ENCODE data around the gene GPR89B. TPM values are rescaled to one million over a fixed set of nuclear protein-coding genes. Genes with fewer than 3 reads are reported as not detected.
A peak's percentile ranks its signal among the peaks of the same experiment; 100 is the strongest.
"Not testable (repeated sequence)": the region's sequence is repeated elsewhere in the genome, so short reads cannot be mapped to it uniquely, and the experiment has no call there.

The GPR89B gene
- total RNA-seq (10 to 100 TPM in 2 of 4 donors, 1 to 10 TPM in 2; 7.9 to 12.3 (median 9.3) TPM), polyA plus RNA-seq (8.5 TPM)
- long read RNA-seq, donor 1, transcript GPR89B-201 (14 exons, 1,934 nt), result major isoform, 11 of 14 reads
- long read RNA-seq, donor 1, partial matches to known transcripts, result 0 of 14 reads
- long read RNA-seq, donor 1, other reads (novel, unspliced or antisense), result 3 of 14 reads
- long read RNA-seq, donor 2, partial matches to known transcripts, result 0 of 4 reads
- long read RNA-seq, donor 2, other reads (novel, unspliced or antisense), result 0 of 4 reads
- long read RNA-seq, donor 3, transcript GPR89B-201 (14 exons, 1,934 nt), result major isoform, 20 of 27 reads
- long read RNA-seq, donor 3, partial matches to known transcripts, result 4 of 27 reads
- long read RNA-seq, donor 3, other reads (novel, unspliced or antisense), result 3 of 27 reads
- long read RNA-seq, donor 4, partial matches to known transcripts, result 0 of 6 reads
- long read RNA-seq, donor 4, other reads (novel, unspliced or antisense), result 2 of 6 reads

DNA sequence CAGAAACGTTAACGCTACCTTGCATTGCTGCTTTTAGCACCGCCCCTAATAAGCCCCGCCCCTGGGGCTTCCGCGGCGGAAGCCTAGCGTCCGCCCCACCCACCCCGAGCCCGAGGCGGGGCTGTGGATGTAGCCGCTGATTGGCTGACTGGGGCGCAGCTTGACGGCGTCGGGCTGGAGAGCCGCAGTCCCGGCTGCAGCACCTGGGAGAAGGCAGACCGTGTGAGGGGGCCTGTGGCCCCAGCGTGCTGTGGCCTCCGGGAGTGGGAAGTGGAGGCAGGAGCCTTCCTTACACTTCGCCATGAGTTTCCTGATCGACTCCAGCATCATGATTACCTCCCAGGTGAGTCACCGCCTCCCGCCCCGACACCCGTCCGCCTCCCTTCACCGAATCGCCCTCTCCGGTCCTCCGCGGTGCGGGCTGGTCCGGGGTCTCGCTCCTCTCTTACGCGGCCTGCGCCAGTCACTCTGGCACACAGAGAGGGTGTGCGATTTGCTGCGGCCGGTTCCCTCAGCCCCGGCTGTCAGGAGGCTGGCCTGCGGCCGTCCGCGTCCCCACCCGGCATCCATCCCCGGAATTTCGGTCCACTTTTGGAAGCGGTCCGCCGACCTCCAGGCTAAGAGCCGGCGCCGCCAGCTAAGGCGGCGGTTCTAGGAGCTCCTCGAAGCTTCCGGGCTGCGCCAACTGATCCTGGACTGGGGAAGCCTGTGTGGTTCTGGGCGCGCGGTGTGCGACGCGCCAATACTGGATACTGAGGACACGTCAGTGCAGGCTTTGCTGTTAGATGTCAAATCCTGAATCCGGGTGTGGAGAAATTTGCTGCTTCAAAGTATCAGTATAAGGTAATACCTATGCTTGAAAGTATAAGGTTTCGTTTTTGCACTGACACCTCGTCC lies at the start of gene GPR89B:
TSS of gene GPR89B (plus strand) at position 185 of the 897 bp plus-strand sequence. CDS start at position 302, 117 bp downstream.
- DNase-seq, result peak; percentile 93 to 97 (median 95)
- intact Hi-C loops (cut with DNase I); H3K27me3 ChIP-seq (ENCODE audit: control insufficient read depth, insufficient read depth); H3K9me3 ChIP-seq (ENCODE audit: control insufficient read depth, low read length); H3K4me1 ChIP-seq (ENCODE audit: control insufficient read depth, insufficient read depth, low read length): not testable (repeated sequence)
- Histone ChIP-seq H3K27ac (ENCODE audit: low read length) (peak within 1 kb of the TSS; percentile 65), H3K4me3 (ENCODE audit: low read length) (peak within 1 kb of the TSS; percentile 41)
- WGBS, result under 1% methylated on average over 54 of the region's 72 CpGs
- ATAC-seq, result peak; percentile 100

DNA sequence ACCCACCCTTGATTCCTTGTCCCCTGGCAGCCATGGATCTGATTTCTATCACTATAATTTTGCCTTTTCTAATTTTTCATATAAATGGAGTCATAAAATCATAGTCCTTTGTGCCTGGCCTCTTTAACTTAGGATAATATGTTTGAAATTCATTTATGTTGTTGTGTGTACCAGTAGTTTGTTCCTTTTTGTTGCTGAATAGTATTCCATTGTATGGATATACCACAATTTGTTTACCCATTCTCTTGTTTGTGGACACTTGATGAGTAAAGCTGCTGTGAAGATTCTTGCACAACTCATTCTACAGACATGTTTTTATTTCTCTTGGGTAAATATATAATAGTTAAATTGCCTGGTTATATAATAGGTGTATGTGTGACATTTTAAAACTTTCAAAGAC lies 48.3 kb upstream of the GPR89B start:
- ATAC-seq (no peak), DNase-seq (no peak)
- no peak overlapping the region for H3K4me3 ChIP-seq (ENCODE audit: low read length)
- H3K4me1 ChIP-seq (ENCODE audit: control insufficient read depth, insufficient read depth, low read length), result no peaks in the 10 kb centered on the region
- no peaks in the 10 kb centered on the region for H3K9me3 ChIP-seq (ENCODE audit: control insufficient read depth, low read length)
- no peak overlapping the region for H3K27ac ChIP-seq (ENCODE audit: low read length)
- intact Hi-C loops (cut with DNase I), result no loop called here
- no peaks in the 10 kb centered on the region for H3K27me3 ChIP-seq (ENCODE audit: control insufficient read depth, insufficient read depth)

GRCh38 chr1:147882535-147882934 lies 45.7 kb upstream of the GPR89B start:
- Histone ChIP-seq H3K4me3 (ENCODE audit: low read length) (no peak overlapping the region), H3K9me3 (ENCODE audit: control insufficient read depth, low read length) (no peaks in the 10 kb centered on the region), H3K27me3 (ENCODE audit: control insufficient read depth, insufficient read depth) (no peaks in the 10 kb centered on the region), H3K27ac (ENCODE audit: low read length) (no peak overlapping the region), H3K4me1 (ENCODE audit: control insufficient read depth, insufficient read depth, low read length) (no peaks in the 10 kb centered on the region)
- DNase-seq (no peak), ATAC-seq (no peak)
- 62% methylated on average over 2 of the region's 2 CpGs for WGBS
- intact Hi-C loops (cut with DNase I), result no loop called here

DNA sequence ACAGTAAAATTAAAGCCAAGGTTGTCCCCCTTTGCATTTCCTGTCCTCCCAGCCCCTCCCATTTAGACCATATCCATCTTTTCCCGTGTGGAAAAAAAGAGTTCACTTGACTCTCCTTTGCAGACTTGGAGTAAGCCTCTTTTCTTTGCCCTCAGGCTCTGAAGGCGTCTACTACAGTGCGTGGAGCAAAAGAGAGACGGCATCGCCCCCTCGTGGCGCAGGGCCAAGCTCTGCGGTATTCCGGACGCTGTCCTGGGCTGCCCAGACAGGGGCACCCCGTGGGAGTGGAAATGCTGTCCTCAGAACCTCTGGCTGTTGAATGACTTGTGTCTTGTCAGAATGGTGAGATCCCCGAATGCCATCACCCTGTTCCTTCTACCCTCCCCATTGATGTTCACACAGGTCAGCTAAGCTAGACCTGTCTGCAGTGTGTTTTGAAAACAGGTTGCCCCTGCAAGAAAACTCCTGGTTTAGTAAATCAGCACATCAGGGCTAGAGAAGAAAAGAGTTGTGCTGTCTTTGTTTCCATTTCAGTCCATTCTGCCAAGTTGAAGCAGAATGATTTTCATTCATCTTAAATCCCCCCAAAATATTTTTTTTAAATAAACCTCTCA lies 37.9 kb upstream of the GPR89B start:
- DNase-seq, result peak; percentile 75 to 90 (median 82)
- ATAC-seq, result peak; percentile 90
- H3K4me3 ChIP-seq (ENCODE audit: low read length), result no peak overlapping the region
- H3K4me1 ChIP-seq (ENCODE audit: control insufficient read depth, insufficient read depth, low read length), result no peaks in the 10 kb centered on the region
- H3K27me3 ChIP-seq (ENCODE audit: control insufficient read depth, insufficient read depth), result no peaks in the 10 kb centered on the region
- intact Hi-C loops (cut with DNase I), result loop anchor here (2.0 to 10.0 kb wide), 5 partner anchors 165 to 615 kb away; no protein-coding TSS in a partner anchor
- H3K27ac ChIP-seq (ENCODE audit: low read length), result no peak overlapping the region
- H3K9me3 ChIP-seq (ENCODE audit: control insufficient read depth, low read length), result no peaks in the 10 kb centered on the region
- 5% methylated on average over 12 of the region's 12 CpGs for WGBS

GRCh38 chr1:147891088-147891487 lies 37.1 kb upstream of the GPR89B start:
- H3K27ac ChIP-seq (ENCODE audit: low read length), result no peak overlapping the region
- intact Hi-C loops (cut with DNase I), result loop anchor here (2.0 to 10.0 kb wide), 5 partner anchors 166 to 616 kb away; no protein-coding TSS in a partner anchor
- no peaks in the 10 kb centered on the region for H3K9me3 ChIP-seq (ENCODE audit: control insufficient read depth, low read length)
- H3K4me3 ChIP-seq (ENCODE audit: low read length), result no peak overlapping the region
- H3K4me1 ChIP-seq (ENCODE audit: control insufficient read depth, insufficient read depth, low read length), result no peaks in the 10 kb centered on the region
- WGBS, result 78% methylated on average over 5 of the region's 5 CpGs
- ATAC-seq, result no peak
- DNase-seq, result no peak
- H3K27me3 ChIP-seq (ENCODE audit: control insufficient read depth, insufficient read depth), result no peaks in the 10 kb centered on the region

DNA sequence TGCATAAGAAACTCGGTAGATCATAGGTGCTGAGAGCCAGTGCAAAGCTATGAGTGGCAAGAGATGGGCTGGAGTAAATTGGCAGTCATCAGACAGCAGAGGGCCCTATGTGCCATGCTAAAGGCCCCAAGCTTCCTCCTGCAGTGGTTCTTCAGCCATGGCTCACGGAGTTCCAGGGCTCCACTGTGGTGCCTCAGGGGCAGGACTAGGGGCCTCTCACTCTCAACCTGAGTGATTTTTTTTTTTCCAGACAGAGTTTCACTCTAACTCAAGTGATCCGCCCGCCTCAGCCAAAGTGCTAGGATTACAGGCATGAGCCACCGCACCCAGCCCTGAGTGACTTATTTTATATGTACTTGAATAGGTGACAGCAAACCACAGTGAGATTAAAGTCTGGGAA lies 36.0 kb upstream of the GPR89B start:
- DNase-seq (peak in 2 of 3 donors; percentile 46 to 47), ATAC-seq (peak; percentile 48 to 49)
- WGBS, result 44% methylated on average over 5 of the region's 5 CpGs
- Histone ChIP-seq H3K4me3 (ENCODE audit: low read length) (no peak overlapping the region), H3K4me1 (ENCODE audit: control insufficient read depth, insufficient read depth, low read length) (no peaks in the 10 kb centered on the region), H3K27me3 (ENCODE audit: control insufficient read depth, insufficient read depth) (no peaks in the 10 kb centered on the region), H3K9me3 (ENCODE audit: control insufficient read depth, low read length) (no peaks in the 10 kb centered on the region), H3K27ac (ENCODE audit: low read length) (peak overlapping the region; percentile 42)
- intact Hi-C loops (cut with DNase I), result loop anchor here in 3 of 4 donors (1.0 to 10.0 kb wide), 6 partner anchors 167 to 617 kb away; no protein-coding TSS in a partner anchor

GRCh38 chr1:147892731-147893214 lies 35.4 kb upstream of the GPR89B start:
- WGBS, result 2% methylated on average over 1 of the region's 1 CpG
- ATAC-seq, result peak; percentile 43 to 57
- H3K4me3 ChIP-seq (ENCODE audit: low read length), result no peak overlapping the region
- no peak for DNase-seq
- intact Hi-C loops (cut with DNase I), result loop anchor here in 3 of 4 donors (1.0 to 10.0 kb wide), 6 partner anchors 168 to 618 kb away; no protein-coding TSS in a partner anchor
- H3K27me3 ChIP-seq (ENCODE audit: control insufficient read depth, insufficient read depth), result no peaks in the 10 kb centered on the region
- H3K4me1 ChIP-seq (ENCODE audit: control insufficient read depth, insufficient read depth, low read length), result no peaks in the 10 kb centered on the region
- no peaks in the 10 kb centered on the region for H3K9me3 ChIP-seq (ENCODE audit: control insufficient read depth, low read length)
- no peak overlapping the region for H3K27ac ChIP-seq (ENCODE audit: low read length)

- DNase-seq, result no peak
- 51% methylated on average over 4 of the region's 4 CpGs for WGBS
- no peak for ATAC-seq
- intact Hi-C loops (cut with DNase I), result loop anchor here in 3 of 4 donors (10.0 kb wide), 4 partner anchors 170 to 620 kb away; no protein-coding TSS in a partner anchor
- no peak overlapping the region for H3K4me3 ChIP-seq (ENCODE audit: low read length)
- no peaks in the 10 kb centered on the region for H3K27me3 ChIP-seq (ENCODE audit: control insufficient read depth, insufficient read depth)
- H3K27ac ChIP-seq (ENCODE audit: low read length), result no peak overlapping the region
- H3K4me1 ChIP-seq (ENCODE audit: control insufficient read depth, insufficient read depth, low read length), result no peaks in the 10 kb centered on the region
- no peaks in the 10 kb centered on the region for H3K9me3 ChIP-seq (ENCODE audit: control insufficient read depth, low read length)
Observed at GRCh38 chr1:147895123-147895522, 33.1 kb upstream of the GPR89B start.

GRCh38 chr1:147897029-147897752 lies 31.0 kb upstream of the GPR89B start:
- WGBS, result 40% methylated on average over 8 of the region's 8 CpGs
- no peaks in the 10 kb centered on the region for H3K27me3 ChIP-seq (ENCODE audit: control insufficient read depth, insufficient read depth)
- no peak overlapping the region for H3K27ac ChIP-seq (ENCODE audit: low read length)
- H3K9me3 ChIP-seq (ENCODE audit: control insufficient read depth, low read length), result no peaks in the 10 kb centered on the region
- DNase-seq (peak in 1 of 3 donors; percentile 42), ATAC-seq (peak; percentile 28 to 47)
- H3K4me3 ChIP-seq (ENCODE audit: low read length), result no peak overlapping the region
- intact Hi-C loops (cut with DNase I), result loop anchor here in 3 of 4 donors (10.0 kb wide), 4 partner anchors 172 to 622 kb away; no protein-coding TSS in a partner anchor
- no peaks in the 10 kb centered on the region for H3K4me1 ChIP-seq (ENCODE audit: control insufficient read depth, insufficient read depth, low read length)

DNA sequence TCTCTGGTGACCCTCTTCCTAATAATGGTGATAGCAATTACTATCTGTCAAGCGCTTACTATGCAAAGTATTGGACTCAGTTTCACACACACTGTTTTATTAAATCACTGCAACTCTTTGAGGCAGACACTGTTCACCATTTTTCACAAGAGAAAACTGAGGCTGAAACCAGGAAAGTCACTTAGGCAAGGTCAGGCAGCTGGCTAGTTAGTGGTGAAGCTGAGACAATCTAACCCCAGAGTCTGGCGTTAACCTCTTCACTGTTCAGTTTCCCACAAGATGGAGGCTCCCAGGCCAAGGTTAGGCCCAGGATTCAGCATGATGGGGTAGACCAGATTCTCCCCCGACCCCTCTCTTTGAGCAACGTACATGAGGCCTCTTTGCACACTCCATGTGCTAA lies 30.4 kb upstream of the GPR89B start:
- Histone ChIP-seq H3K9me3 (ENCODE audit: control insufficient read depth, low read length) (no peaks in the 10 kb centered on the region), H3K27ac (ENCODE audit: low read length) (no peak overlapping the region), H3K4me1 (ENCODE audit: control insufficient read depth, insufficient read depth, low read length) (no peaks in the 10 kb centered on the region), H3K4me3 (ENCODE audit: low read length) (no peak overlapping the region), H3K27me3 (ENCODE audit: control insufficient read depth, insufficient read depth) (no peaks in the 10 kb centered on the region)
- 79% methylated on average over 4 of the region's 4 CpGs for WGBS
- DNase-seq (no peak), ATAC-seq (no peak)
- intact Hi-C loops (cut with DNase I), result loop anchor here in 3 of 4 donors (10.0 kb wide), 4 partner anchors 173 to 623 kb away; no protein-coding TSS in a partner anchor

Data from right cardiac atrium (tissue), 5 donors.